Measurements from ENCODE around the gene TMEM63A.

TMEM63A gene

DNA sequence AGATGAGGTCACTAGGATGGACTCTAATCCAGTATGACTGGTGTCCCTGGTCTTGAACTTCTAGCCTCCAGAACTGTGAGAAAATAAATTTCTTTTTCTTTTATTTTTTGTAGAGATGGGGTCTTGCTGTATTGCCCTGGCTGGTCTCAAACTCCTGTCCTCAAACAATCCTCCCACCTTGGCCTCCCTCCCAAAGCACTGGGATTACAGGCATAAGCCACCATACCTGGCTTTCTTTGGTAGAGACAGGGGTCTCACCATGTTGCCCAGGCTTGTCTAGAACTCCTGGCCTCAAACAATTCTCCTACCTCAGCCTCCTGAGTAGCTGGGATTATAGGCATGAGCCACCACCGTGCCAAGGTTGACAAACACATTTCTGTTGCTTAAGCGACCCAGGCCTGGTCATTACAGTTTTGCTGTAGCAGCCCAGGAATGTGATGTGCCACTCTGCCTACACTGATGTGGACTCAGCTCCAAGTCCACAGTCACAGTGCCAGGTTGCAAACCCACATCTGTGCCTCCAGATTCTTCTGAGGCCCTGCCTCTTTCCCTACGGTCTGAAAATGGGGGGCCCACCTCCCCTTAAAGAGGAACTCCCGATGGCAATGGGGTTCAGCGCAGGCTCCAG lies 25.9 kb upstream of the TMEM63A start:
- H3K27ac ChIP-seq (ENCODE audit: low read depth, low read length), result no peak overlapping the region
- no peaks in the 10 kb centered on the region for H3K9me2 ChIP-seq (replicated peaks; ENCODE audit: insufficient read depth, low read length)
- no peak overlapping the region for H3K4me3 ChIP-seq (ENCODE audit: insufficient read depth, low read length, poor library complexity, severe bottlenecking)
- no peak overlapping the region for H3K9ac ChIP-seq (ENCODE audit: low read length)
- TF ChIP-seq EZH2phosphoT487 (conservative IDR thresholded peaks at IDR 0.05; ENCODE audit: low read length), result no peak
- TF ChIP-seq, protein P1, sequence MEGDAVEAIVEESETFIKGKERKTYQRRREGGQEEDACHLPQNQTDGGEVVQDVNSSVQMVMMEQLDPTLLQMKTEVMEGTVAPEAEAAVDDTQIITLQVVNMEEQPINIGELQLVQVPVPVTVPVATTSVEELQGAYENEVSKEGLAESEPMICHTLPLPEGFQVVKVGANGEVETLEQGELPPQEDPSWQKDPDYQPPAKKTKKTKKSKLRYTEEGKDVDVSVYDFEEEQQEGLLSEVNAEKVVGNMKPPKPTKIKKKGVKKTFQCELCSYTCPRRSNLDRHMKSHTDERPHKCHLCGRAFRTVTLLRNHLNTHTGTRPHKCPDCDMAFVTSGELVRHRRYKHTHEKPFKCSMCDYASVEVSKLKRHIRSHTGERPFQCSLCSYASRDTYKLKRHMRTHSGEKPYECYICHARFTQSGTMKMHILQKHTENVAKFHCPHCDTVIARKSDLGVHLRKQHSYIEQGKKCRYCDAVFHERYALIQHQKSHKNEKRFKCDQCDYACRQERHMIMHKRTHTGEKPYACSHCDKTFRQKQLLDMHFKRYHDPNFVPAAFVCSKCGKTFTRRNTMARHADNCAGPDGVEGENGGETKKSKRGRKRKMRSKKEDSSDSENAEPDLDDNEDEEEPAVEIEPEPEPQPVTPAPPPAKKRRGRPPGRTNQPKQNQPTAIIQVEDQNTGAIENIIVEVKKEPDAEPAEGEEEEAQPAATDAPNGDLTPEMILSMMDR (IDR thresholded peaks at IDR 0.05; ENCODE audit: insufficient read depth, low read length, poor library complexity, severe bottlenecking), result no peak
- H4K20me1 ChIP-seq (ENCODE audit: low read depth, low read length), result no peaks in the 10 kb centered on the region
- no peaks in the 10 kb centered on the region for H3K9me3 ChIP-seq (ENCODE audit: insufficient read depth, low read length)
- no peaks in the 10 kb centered on the region for H3F3A ChIP-seq (ENCODE audit: insufficient read depth)
- H3K36me3 ChIP-seq (ENCODE audit: low read length), result no peaks in the 10 kb centered on the region
- no peaks in the 10 kb centered on the region for H3K79me2 ChIP-seq (ENCODE audit: insufficient read depth, low read length)
- no peak overlapping the region for H2AFZ ChIP-seq (ENCODE audit: low read depth, low read length, severe bottlenecking)
- no peak overlapping the region for H3K4me2 ChIP-seq (ENCODE audit: low read depth, low read length, poor library complexity, severe bottlenecking)
- H3K27me3 ChIP-seq (ENCODE audit: low read length), result no peaks in the 10 kb centered on the region

DNA sequence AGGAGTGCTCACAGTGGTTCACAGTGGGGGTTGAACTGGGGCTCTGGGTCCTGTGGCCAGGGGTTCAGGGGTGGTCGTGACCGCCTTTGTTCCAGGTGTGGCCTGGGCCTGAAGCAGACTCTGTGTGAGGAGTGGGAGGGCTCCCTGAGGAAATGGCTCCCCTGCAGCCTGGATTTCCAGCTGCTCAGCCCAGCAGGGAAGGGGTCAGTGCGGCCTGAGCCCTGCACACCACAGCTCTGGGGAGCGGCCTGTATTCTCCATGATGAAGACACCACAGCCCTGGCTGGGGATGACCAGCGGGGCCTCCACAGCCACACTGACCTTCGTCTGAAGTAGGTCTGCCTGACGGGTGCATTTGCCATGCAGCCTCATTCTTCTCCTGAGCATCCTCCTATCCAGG lies 25.2 kb upstream of the TMEM63A start:
- Histone ChIP-seq H3K27ac (ENCODE audit: low read depth, low read length) (no peak overlapping the region), H3K36me3 (ENCODE audit: low read length) (no peaks in the 10 kb centered on the region), H2AFZ (ENCODE audit: low read depth, low read length, severe bottlenecking) (no peak overlapping the region), H3K27me3 (ENCODE audit: low read length) (no peaks in the 10 kb centered on the region), H3F3A (ENCODE audit: insufficient read depth) (no peaks in the 10 kb centered on the region), H3K9me2 (replicated peaks; ENCODE audit: insufficient read depth, low read length) (no peaks in the 10 kb centered on the region), H3K9ac (ENCODE audit: low read length) (no peak overlapping the region), H3K4me3 (ENCODE audit: insufficient read depth, low read length, poor library complexity, severe bottlenecking) (no peak overlapping the region), H3K79me2 (ENCODE audit: insufficient read depth, low read length) (no peaks in the 10 kb centered on the region), H3K4me2 (ENCODE audit: low read depth, low read length, poor library complexity, severe bottlenecking) (no peak overlapping the region), H3K9me3 (ENCODE audit: insufficient read depth, low read length) (no peaks in the 10 kb centered on the region), H4K20me1 (ENCODE audit: low read depth, low read length) (no peaks in the 10 kb centered on the region)
- no peak for TF ChIP-seq EZH2phosphoT487 (conservative IDR thresholded peaks at IDR 0.05; ENCODE audit: low read length)
- TF ChIP-seq, protein P1 (IDR thresholded peaks at IDR 0.05; ENCODE audit: insufficient read depth, low read length, poor library complexity, severe bottlenecking), result no peak

DNA sequence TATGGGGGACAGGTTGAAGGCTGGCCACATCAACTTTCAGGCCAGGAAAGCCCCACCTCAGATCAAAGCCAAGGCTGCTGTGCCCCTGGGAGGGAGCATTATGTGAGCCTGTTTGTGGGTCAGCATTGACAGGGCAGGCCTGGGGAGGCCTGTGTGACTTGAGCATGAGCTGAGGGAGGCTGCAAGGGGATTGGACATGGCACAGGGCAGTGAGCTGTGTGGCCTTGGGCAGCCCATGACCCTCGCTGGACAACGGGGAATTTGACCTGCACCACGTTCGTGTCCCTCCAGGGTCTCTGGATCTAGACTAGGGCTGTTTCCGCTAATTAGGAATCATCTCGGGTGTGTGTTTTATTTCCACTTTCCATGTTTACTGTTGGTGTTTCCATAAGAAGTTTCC lies 24.3 kb upstream of the TMEM63A start:
- Histone ChIP-seq H3F3A (ENCODE audit: insufficient read depth) (no peaks in the 10 kb centered on the region), H3K9me3 (ENCODE audit: insufficient read depth, low read length) (no peaks in the 10 kb centered on the region), H4K20me1 (ENCODE audit: low read depth, low read length) (no peaks in the 10 kb centered on the region), H3K27ac (ENCODE audit: low read depth, low read length) (no peak overlapping the region), H3K9ac (ENCODE audit: low read length) (no peak overlapping the region), H3K4me3 (ENCODE audit: insufficient read depth, low read length, poor library complexity, severe bottlenecking) (no peak overlapping the region), H3K27me3 (ENCODE audit: low read length) (no peaks in the 10 kb centered on the region), H3K36me3 (ENCODE audit: low read length) (no peaks in the 10 kb centered on the region), H2AFZ (ENCODE audit: low read depth, low read length, severe bottlenecking) (no peak overlapping the region), H3K9me2 (replicated peaks; ENCODE audit: insufficient read depth, low read length) (no peaks in the 10 kb centered on the region), H3K4me2 (ENCODE audit: low read depth, low read length, poor library complexity, severe bottlenecking) (no peak overlapping the region), H3K79me2 (ENCODE audit: insufficient read depth, low read length) (no peaks in the 10 kb centered on the region)
- TF ChIP-seq, protein P1 (IDR thresholded peaks at IDR 0.05; ENCODE audit: insufficient read depth, low read length, poor library complexity, severe bottlenecking), result no peak
- no peak for TF ChIP-seq EZH2phosphoT487 (conservative IDR thresholded peaks at IDR 0.05; ENCODE audit: low read length)

Data from SU-DHL-6 (cell line).